Panc1 (cell line): ENCODE results near the gene MYLK2. TPM values are rescaled to one million over a fixed set of nuclear protein-coding genes. Genes with fewer than 3 reads are reported as not detected.
"Not testable (repeated sequence)": the region's sequence is repeated elsewhere in the genome, so short reads cannot be mapped to it uniquely, and the experiment has no call there.

Experiments
- ATAC-seq: fragments of 200-7000 bp; cut with Tn5 transposase; 2 replicates; pipeline ENCODE4 v1.9.1; 2020; ENCODE audit warnings: mild to moderate bottlenecking, moderate library complexity
- BruUV-seq: library from RNA; stranded (reverse); fragments of 400-500 nt; replicated peaks from 2 replicates; lab custom pipeline; 2021; lab: Mats Ljungman, UMichigan
- CTCF ChIA-PET: fragments of 300-600 bp; sonication (Branson Sonifier 250); formaldehyde crosslinking; loops from one replicate; lab custom pipeline; 2022; ENCODE audit warnings: antibody characterized with exemption; lab: Charles Lee
- POLR2A ChIA-PET: fragments of 300-600 bp; sonication (Branson Sonifier 250); formaldehyde crosslinking; loops from one replicate; lab custom pipeline; 2022; ENCODE audit warnings: antibody characterized with exemption; lab: Charles Lee
- DNase-seq: peaks from one replicate; pipeline ENCODE4 v3.0.0-alpha.2; 2010; ENCODE audit warnings: low read depth, low spot score
- H3K27ac ChIP-seq: 2 replicates; pipeline ENCODE4 v1.5.1; 2011; ENCODE audit warnings: mild to moderate bottlenecking, low read length, inconsistent platforms
- H3K27me3 ChIP-seq: fragments of 200-500 bp; sonication (Bioruptor generic); 2 replicates; pipeline ENCODE4 v1.6.0; 2014; ENCODE audit warnings: low read length, inconsistent platforms; ENCODE audit not compliant: control insufficient read depth, insufficient read depth
- H3K36me3 ChIP-seq: fragments of 200-500 bp; sonication (Bioruptor generic); 2 replicates; pipeline ENCODE4 v1.5.1; 2014; ENCODE audit warnings: inconsistent platforms, mild to moderate bottlenecking, low read length, moderate library complexity; ENCODE audit not compliant: control insufficient read depth, insufficient read depth
- H3K4me1 ChIP-seq: 2 replicates; pipeline ENCODE4 v1.5.1; 2011; ENCODE audit warnings: inconsistent platforms, mild to moderate bottlenecking, low read length, moderate library complexity; ENCODE audit not compliant: control insufficient read depth, insufficient read depth
- H3K4me3 ChIP-seq, 2 experiments: 2 replicates each; pipeline ENCODE4 v1.5.1; 2011 to 2012; ENCODE audit warnings: low read depth in 2 of 2, low read length in 2 of 2, mild to moderate bottlenecking in 2 of 2, inconsistent platforms in 1 of 2, moderate library complexity in 1 of 2
- H3K9me3 ChIP-seq: fragments of 200-500 bp; sonication (Bioruptor generic); 2 replicates; pipeline ENCODE4 v1.5.1; 2014; ENCODE audit warnings: low read depth, mild to moderate bottlenecking, inconsistent platforms, low read length, moderate library complexity; ENCODE audit not compliant: control insufficient read depth, insufficient read depth
- CTCF ChIP-seq: fragments of 450-650 bp; IDR thresholded peaks from 2 replicates; pipeline ENCODE4 v1.5.1; 2017; ENCODE audit warnings: mild to moderate bottlenecking
- POLR2AphosphoS5 ChIP-seq: IDR thresholded peaks from 2 replicates; pipeline ENCODE4 v1.6.1; 2012; ENCODE audit warnings: mild to moderate bottlenecking, low read depth, low read length, moderate library complexity
- REST ChIP-seq, 2 experiments: IDR thresholded peaks; 2 replicates each; pipeline ENCODE4 v1.6.1; 2011 to 2012; ENCODE audit warnings: low read depth in 2 of 2, control low read depth in 1 of 2, low read length in 1 of 2, mild to moderate bottlenecking in 1 of 2, moderate library complexity in 1 of 2; ENCODE audit not compliant: insufficient read depth in 1 of 2
- SIN3A ChIP-seq: IDR thresholded peaks from 2 replicates; pipeline ENCODE4 v1.6.1; 2012; ENCODE audit warnings: low read depth, mild to moderate bottlenecking, low read length, moderate library complexity, borderline replicate concordance; ENCODE audit not compliant: insufficient read depth
- TCF7L2 ChIP-seq: IDR thresholded peaks from 2 replicates; pipeline ENCODE4 v1.6.1; 2011; ENCODE audit warnings: mild to moderate bottlenecking, low read depth, low read length, inconsistent platforms
- in situ Hi-C: cut with HindIII; loops from 2 replicates; pipeline ENCODE4 v1.10.0; 2016; ENCODE audit warnings: low sequenced_read_pairs, low pct_unique_long_range_greater_than_20kb
- intact Hi-C: fragments of 100-400 bp; cut with micrococcal nuclease; formaldehyde crosslinking; loops from one replicate; pipeline ENCODE4 v1.10.0; 2022; ENCODE audit not compliant: unreplicated experiment
- total RNA-seq: library from RNA; stranded (reverse); gene quantifications from one replicate; pipeline ENCODE4 v1.2.1, GENCODE V29; 2021; ENCODE audit not compliant: unreplicated experiment

MYLK2 gene
- total RNA-seq, 1 experiment from 2014 or later = 0.87 TPM

- POLR2A ChIA-PET = no interaction called here
- no TSS peak for BruUV-seq
Measured at GRCh38 chr20:31826074-31826473, 6.9 kb downstream of the MYLK2 start.

GRCh38 chr20:31827059-31827458, 7.9 kb downstream of the MYLK2 start:
- intact Hi-C loops (no loop called here), in situ Hi-C loops (no loop called here)
- ATAC-seq (no peak), DNase-seq (no peak)
- POLR2A ChIA-PET = interaction anchor here (0.6 kb wide), 1 partner anchor 298 kb away, joined by 3 read pairs; no protein-coding TSS in a partner anchor
- H3K27me3 ChIP-seq = no peaks in the 10 kb centered on the region
- H3K36me3 ChIP-seq = no peaks in the 10 kb centered on the region
- no TSS peak for BruUV-seq
- no peak overlapping the region for H3K27ac ChIP-seq
- no peaks in the 10 kb centered on the region for H3K9me3 ChIP-seq
- CTCF ChIA-PET = interaction anchor here (0.8 kb wide), 1 partner anchor 20 kb away, joined by 3 read pairs; no protein-coding TSS in a partner anchor
- no peak for TF ChIP-seq POLR2AphosphoS5
- no peak for TF ChIP-seq TCF7L2
- TF ChIP-seq REST (IDR thresholded peaks at IDR 0.05; ENCODE audit: insufficient read depth in 1 of 2, low read depth in 2 of 2, low read length in 1 of 2) = no peak
- no peak for TF ChIP-seq SIN3A
- TF ChIP-seq CTCF = no peak
- peaks cover 12% of the 10 kb centered on the region for H3K4me1 ChIP-seq
- H3K4me3 ChIP-seq = no peak overlapping the region

More at GRCh38 chr20:31826074-31826473, 6.9 kb downstream of the MYLK2 start:
- Histone ChIP-seq H3K27me3 (no peaks in the 10 kb centered on the region), H3K27ac (no peak overlapping the region), H3K36me3 (no peaks in the 10 kb centered on the region), H3K4me1 (peaks cover 12% of the 10 kb centered on the region), H3K9me3 (no peaks in the 10 kb centered on the region), H3K4me3 (no peak overlapping the region)
- intact Hi-C loops = no loop called here
- DNase-seq = no peak
- no peak for ATAC-seq
- CTCF ChIA-PET = interaction anchor here (0.6 kb wide), 1 partner anchor 152 kb away, joined by 11 read pairs; no protein-coding TSS in a partner anchor
- in situ Hi-C loops = no loop called here
- TF ChIP-seq SIN3A (no peak), POLR2AphosphoS5 (no peak), CTCF (no peak), TCF7L2 (no peak), REST (IDR thresholded peaks at IDR 0.05; ENCODE audit: insufficient read depth in 1 of 2, low read depth in 2 of 2, low read length in 1 of 2) (no peak)

GRCh38 chr20:31828016-31828415, 8.9 kb downstream of the MYLK2 start:
- H3K36me3 ChIP-seq, DNase-seq, H3K27me3 ChIP-seq, H3K27ac ChIP-seq, in situ Hi-C loops, BruUV-seq, H3K9me3 ChIP-seq, POLR2A ChIA-PET, H3K4me3 ChIP-seq, intact Hi-C loops, H3K4me1 ChIP-seq, ATAC-seq: not testable (repeated sequence)
- CTCF ChIA-PET = interaction anchor here (0.7 kb wide), 1 partner anchor 16 kb away, joined by 9 read pairs; no protein-coding TSS in a partner anchor
